Type B pancreatic cell (in vitro differentiated cells): ENCODE data around the gene MAST4. TPM values are rescaled to one million over a fixed set of nuclear protein-coding genes. Genes with fewer than 3 reads are reported as not detected.

Experiments used
- DNase-seq: peaks from one replicate; pipeline ENCODE4 v3.0.0; 2021; ENCODE audit warnings: mixed read lengths; ENCODE audit not compliant: unreplicated experiment; ENCODE audit errors: extremely low spot score
- H3K27ac Mint-ChIP-seq: 2 replicates; pipeline ENCODE4 v1.8.0; 2021; ENCODE audit warnings: mild to moderate bottlenecking, mixed read lengths
- H3K27me3 Mint-ChIP-seq: 2 replicates; pipeline ENCODE4 v1.8.0; 2021; ENCODE audit warnings: mixed read lengths
- H3K36me3 Mint-ChIP-seq: 2 replicates; pipeline ENCODE4 v1.8.0; 2021; ENCODE audit warnings: mixed read lengths
- H3K4me1 Mint-ChIP-seq: one replicate; pipeline ENCODE4 v1.8.0; 2021; ENCODE audit warnings: mixed read lengths; ENCODE audit not compliant: unreplicated experiment
- H3K4me3 Mint-ChIP-seq: 2 replicates; pipeline ENCODE4 v1.8.0; 2021; ENCODE audit warnings: mild to moderate bottlenecking, mixed read lengths
- H3K9me3 Mint-ChIP-seq: 2 replicates; pipeline ENCODE4 v1.8.0; 2021; ENCODE audit warnings: mixed read lengths
- total RNA-seq: library from RNA; stranded (reverse); gene quantifications from 2 replicates; pipeline ENCODE4 v1.2.1, GENCODE V29; 2021; ENCODE audit warnings: low replicate concordance
- TF ChIP-seq, protein P1 (sequence below): fragments of 200-600 bp; sonication (generic); conservative IDR thresholded peaks from 2 replicates; pipeline ENCODE4 v1.5.0; 2021; ENCODE audit warnings: antibody characterized with exemption, mild to moderate bottlenecking

Gene MAST4
- total RNA-seq, 1 donor from 2014 or later: 23.0 TPM

- no peak for DNase-seq
Observed at GRCh38 chr5:67025457-67025856, 429.3 kb downstream of the MAST4 start.

GRCh38 chr5:67026278-67026677 lies 430.1 kb downstream of the MAST4 start:
- no peak for DNase-seq
- Mint-ChIP-seq H3K36me3 (peaks cover 4% of the 10 kb centered on the region), H3K4me3 (no peak overlapping the region), H3K9me3 (no peaks in the 10 kb centered on the region), H3K27ac (no peak overlapping the region), H3K27me3 (no peaks in the 10 kb centered on the region), H3K4me1 (peaks cover 19% of the 10 kb centered on the region)
- TF ChIP-seq, protein P1, sequence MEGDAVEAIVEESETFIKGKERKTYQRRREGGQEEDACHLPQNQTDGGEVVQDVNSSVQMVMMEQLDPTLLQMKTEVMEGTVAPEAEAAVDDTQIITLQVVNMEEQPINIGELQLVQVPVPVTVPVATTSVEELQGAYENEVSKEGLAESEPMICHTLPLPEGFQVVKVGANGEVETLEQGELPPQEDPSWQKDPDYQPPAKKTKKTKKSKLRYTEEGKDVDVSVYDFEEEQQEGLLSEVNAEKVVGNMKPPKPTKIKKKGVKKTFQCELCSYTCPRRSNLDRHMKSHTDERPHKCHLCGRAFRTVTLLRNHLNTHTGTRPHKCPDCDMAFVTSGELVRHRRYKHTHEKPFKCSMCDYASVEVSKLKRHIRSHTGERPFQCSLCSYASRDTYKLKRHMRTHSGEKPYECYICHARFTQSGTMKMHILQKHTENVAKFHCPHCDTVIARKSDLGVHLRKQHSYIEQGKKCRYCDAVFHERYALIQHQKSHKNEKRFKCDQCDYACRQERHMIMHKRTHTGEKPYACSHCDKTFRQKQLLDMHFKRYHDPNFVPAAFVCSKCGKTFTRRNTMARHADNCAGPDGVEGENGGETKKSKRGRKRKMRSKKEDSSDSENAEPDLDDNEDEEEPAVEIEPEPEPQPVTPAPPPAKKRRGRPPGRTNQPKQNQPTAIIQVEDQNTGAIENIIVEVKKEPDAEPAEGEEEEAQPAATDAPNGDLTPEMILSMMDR: no peak

More at GRCh38 chr5:67025457-67025856, 429.3 kb downstream of the MAST4 start:
- H3K4me1 Mint-ChIP-seq: peaks cover 11% of the 10 kb centered on the region
- H3K36me3 Mint-ChIP-seq: peaks cover 4% of the 10 kb centered on the region
- no peaks in the 10 kb centered on the region for H3K9me3 Mint-ChIP-seq
- H3K4me3 Mint-ChIP-seq: no peak overlapping the region
- TF ChIP-seq, protein P1: no peak
- H3K27ac Mint-ChIP-seq: peak overlapping the region; percentile 26
- H3K27me3 Mint-ChIP-seq: no peaks in the 10 kb centered on the region

GRCh38 chr5:67027171-67027570 lies 431.0 kb downstream of the MAST4 start:
- peaks cover 26% of the 10 kb centered on the region for H3K4me1 Mint-ChIP-seq
- peaks cover 4% of the 10 kb centered on the region for H3K36me3 Mint-ChIP-seq
- no peak overlapping the region for H3K27ac Mint-ChIP-seq

GRCh38 chr5:67028371-67028770 lies 432.2 kb downstream of the MAST4 start:
- peaks cover under 1% of the 10 kb centered on the region for H3K36me3 Mint-ChIP-seq
- H3K4me1 Mint-ChIP-seq: peaks cover 34% of the 10 kb centered on the region
- no peaks in the 10 kb centered on the region for H3K9me3 Mint-ChIP-seq
- H3K27me3 Mint-ChIP-seq: no peaks in the 10 kb centered on the region
- no peak overlapping the region for H3K27ac Mint-ChIP-seq
- no peak overlapping the region for H3K4me3 Mint-ChIP-seq
- no peak for DNase-seq
- TF ChIP-seq, protein P1: no peak

More at GRCh38 chr5:67027171-67027570, 431.0 kb downstream of the MAST4 start:
- H3K9me3 Mint-ChIP-seq: no peaks in the 10 kb centered on the region
- TF ChIP-seq, protein P1: no peak
- H3K27me3 Mint-ChIP-seq: no peaks in the 10 kb centered on the region
- no peak overlapping the region for H3K4me3 Mint-ChIP-seq
- no peak for DNase-seq

DNA sequence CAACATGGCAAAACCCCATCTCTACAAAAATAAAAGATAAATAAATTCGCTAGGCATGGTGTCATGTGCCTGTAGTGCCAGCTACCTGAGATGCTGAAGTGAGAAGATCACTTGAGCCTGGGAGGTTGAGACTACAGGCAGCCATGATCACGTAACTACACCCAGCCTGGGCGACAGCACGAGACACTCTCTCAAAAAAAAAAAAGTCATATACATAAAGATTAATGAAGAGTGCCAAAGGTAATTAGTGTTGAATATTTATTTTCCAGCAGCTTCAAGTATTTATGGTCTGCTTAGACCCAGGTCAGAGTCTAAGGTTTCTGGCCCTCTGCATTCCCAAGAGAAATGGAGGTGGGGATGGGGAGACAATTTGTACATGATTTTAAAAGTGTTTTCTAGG lies 432.7 kb downstream of the MAST4 start:
- H3K9me3 Mint-ChIP-seq: no peaks in the 10 kb centered on the region
- no peaks in the 10 kb centered on the region for H3K27me3 Mint-ChIP-seq
- peaks cover 38% of the 10 kb centered on the region for H3K4me1 Mint-ChIP-seq
- DNase-seq: no peak
- no peak overlapping the region for H3K4me3 Mint-ChIP-seq
- no peaks in the 10 kb centered on the region for H3K36me3 Mint-ChIP-seq
- no peak overlapping the region for H3K27ac Mint-ChIP-seq
- TF ChIP-seq, protein P1: no peak

- Mint-ChIP-seq H3K9me3 (no peaks in the 10 kb centered on the region), H3K36me3 (no peaks in the 10 kb centered on the region), H3K27me3 (no peaks in the 10 kb centered on the region), H3K4me3 (no peak overlapping the region), H3K27ac (no peak overlapping the region), H3K4me1 (peaks cover 42% of the 10 kb centered on the region)
- TF ChIP-seq, protein P1: no peak
- no peak for DNase-seq
Observed at GRCh38 chr5:67029481-67029880, 433.3 kb downstream of the MAST4 start.
